ENCODE data around the gene MAN2B1.

- TF ChIP-seq CTCF (IDR thresholded peaks at IDR 0.05) = no peak
- no peak for TF ChIP-seq POLR2A (IDR thresholded peaks at IDR 0.05)
Measured at GRCh38 chr19:12629215-12629614, 37.3 kb downstream of the MAN2B1 start.

Measured in Peyer's patch (tissue), 4 donors.